ENCODE measurements around the gene LZTS2.

The LZTS2 gene

GRCh38 chr10:101056365-101057151, 57.0 kb downstream of the LZTS2 start:
- no peak for DNase-seq
